GM19238 (cell line): ENCODE results near the gene MAPK8IP3.

Experiments used
- DNase-seq: peaks from one replicate; pipeline ENCODE4 v3.0.0; 2011; ENCODE audit warnings: low spot score; ENCODE audit not compliant: insufficient read length

MAPK8IP3 gene

GRCh38 chr16:1762196-1762878, 56.3 kb downstream of the MAPK8IP3 start:
- no peak for DNase-seq

GRCh38 chr16:1762879-1763520, 57.0 kb downstream of the MAPK8IP3 start:
- DNase-seq = no peak

DNA sequence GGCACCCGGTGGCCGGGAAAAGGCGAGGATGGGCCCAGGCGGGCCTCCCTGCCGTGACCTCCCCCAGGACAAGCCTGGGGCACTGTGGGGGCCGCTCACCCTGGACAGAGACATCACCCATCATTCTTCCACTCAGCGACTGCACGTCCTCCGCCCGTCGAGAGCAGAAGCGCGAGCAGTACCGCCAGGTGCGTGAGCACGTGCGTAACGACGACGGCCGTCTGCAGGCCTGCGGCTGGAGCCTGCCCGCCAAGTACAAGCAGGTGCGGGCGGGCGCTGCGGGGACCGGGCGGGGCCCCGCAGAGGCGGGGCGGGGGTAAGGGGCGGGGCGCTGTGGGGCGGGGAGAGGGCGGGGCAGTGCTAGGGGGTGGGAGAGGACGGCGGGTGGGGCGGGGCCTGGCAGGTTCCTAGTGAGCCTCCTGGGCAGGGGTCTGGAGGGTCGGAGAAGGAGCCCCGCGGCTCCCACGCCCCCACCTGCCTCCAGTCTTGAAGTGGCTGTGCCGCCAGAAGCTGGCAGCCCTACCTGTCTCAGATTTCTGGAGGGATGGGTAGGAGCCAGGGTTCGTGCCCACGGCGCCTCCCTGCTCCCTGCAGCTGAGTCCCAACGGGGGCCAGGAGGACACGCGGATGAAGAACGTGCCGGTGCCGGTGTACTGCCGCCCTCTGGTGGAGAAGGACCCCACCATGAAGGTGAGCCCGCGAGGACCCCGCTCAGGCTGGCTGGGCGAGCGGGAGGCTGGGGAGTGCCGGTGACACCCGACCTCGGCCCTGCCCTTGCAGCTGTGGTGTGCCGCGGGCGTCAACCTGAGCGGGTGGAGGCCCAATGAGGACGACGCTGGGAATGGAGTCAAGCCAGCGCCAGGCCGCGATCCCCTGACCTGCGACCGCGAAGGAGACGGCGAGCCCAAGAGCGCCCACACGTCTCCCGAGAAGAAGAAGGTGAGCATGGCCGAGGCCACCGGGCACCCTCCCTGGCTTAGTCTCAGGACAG, 57.8 kb downstream of the MAPK8IP3 start:
- no peak for DNase-seq

DNA sequence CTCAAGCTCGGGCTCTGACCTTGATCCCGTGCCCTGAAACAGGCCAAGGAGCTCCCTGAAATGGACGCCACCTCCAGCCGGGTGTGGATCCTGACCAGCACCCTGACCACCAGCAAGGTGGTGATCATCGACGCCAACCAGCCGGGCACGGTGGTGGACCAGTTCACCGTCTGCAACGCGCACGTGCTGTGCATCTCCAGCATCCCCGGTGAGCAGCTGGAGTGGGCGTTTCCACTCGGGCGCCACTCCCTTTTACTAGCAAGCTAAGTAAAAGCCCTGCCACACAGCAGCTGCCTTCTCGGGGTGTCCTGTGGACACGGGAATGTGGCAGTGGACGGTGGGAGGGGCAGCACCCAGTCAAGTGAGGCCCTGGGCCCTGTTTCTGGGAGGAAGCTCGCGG, 59.0 kb downstream of the MAPK8IP3 start:
- DNase-seq = no peak

DNA sequence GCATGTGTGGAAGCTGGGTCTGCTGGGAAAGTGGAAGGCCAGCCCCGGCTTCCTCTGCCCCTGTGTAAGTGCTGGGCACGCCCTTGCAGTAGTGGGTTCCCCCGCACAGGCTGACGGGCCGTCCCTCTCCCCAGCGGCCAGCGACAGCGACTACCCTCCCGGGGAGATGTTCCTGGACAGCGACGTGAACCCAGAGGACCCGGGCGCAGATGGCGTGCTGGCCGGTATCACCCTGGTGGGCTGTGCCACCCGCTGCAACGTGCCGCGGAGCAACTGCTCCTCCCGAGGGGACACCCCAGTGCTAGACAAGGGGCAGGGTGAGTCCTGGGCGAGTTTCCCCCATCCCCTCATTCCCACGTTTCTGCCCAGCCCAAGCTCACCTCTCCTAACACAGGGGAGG, 59.8 kb downstream of the MAPK8IP3 start:
- no peak for DNase-seq

DNA sequence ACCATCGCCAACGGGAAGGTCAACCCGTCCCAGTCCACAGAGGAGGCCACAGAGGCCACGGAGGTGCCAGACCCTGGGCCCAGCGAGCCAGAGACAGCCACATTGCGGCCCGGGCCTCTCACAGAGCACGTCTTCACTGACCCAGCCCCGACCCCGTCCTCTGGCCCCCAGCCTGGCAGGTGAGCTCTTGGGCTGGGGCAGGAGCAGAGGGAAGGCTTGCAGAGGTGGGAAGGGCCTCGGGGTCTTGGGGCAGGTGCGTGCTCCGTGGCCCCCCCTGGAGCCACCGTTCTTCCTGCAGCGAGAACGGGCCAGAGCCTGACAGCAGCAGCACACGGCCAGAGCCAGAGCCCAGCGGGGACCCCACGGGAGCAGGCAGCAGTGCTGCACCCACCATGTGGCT, 60.2 kb downstream of the MAPK8IP3 start:
- no peak for DNase-seq

GRCh38 chr16:1766701-1767100, 60.7 kb downstream of the MAPK8IP3 start:
- DNase-seq = no peak

- no peak for DNase-seq
These were observed 61.4 kb downstream of the MAPK8IP3 start for GRCh38 chr16:1767116-1767994.

DNA sequence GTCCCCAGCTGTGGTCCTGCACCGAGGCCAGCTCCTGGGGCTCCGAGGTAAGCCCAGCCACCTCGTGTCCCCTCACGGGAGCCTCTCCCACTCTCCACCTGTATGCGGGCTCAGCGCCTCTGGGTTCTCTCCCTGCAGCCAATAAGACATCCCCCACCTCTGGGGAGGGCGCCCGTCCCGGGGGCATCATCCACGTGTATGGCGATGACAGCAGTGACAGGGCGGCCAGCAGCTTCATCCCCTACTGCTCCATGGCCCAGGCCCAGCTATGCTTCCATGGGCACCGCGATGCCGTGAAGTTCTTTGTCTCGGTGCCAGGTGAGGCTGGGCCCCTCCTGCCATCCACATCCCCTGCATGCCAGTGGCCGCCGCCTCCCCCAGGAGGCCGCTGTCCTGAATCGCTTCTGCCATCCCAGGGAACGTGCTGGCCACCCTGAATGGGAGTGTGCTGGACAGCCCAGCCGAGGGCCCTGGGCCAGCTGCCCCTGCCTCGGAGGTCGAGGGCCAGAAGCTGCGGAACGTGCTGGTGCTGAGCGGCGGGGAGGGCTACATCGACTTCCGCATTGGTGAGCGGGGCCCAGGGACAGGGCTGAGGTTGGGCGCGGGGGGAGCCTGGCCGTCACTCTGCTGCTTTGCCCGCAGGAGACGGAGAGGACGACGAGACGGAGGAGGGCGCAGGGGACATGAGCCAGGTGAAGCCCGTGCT, 62.2 kb downstream of the MAPK8IP3 start:
- no peak for DNase-seq

DNA sequence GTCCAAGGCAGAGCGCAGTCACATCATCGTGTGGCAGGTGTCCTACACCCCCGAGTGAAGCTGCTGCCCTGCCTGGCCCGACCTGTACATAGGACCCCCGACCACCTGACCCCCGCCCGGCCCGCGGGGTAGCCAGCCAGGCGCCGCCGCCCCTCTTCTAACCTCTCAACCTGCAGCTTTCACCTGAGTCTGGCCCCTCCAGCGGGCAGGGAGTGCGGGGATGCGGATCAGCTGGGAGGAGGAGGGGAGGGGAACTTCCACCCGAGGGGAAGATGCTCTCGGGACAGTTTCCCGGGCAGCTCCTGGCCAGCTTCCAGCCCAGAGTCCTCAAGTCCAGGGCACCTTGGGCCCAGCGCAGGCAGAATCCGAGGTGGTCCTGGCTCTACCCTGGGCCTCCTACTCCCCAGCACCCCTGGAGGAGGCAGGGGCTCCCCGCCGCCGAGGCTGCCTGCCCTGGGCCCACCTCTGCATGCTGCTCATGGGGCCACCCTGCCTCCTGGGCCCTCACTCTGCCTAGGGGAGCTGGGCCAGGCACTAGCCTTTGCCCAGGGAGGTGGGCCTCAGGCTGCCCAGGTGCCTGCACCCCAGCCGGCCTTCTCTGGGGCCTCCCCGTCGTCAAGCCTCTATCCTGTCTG, 62.9 kb downstream of the MAPK8IP3 start:
- no peak for DNase-seq

GRCh38 chr16:1769402-1770300, 63.7 kb downstream of the MAPK8IP3 start:
- no peak for DNase-seq

DNA sequence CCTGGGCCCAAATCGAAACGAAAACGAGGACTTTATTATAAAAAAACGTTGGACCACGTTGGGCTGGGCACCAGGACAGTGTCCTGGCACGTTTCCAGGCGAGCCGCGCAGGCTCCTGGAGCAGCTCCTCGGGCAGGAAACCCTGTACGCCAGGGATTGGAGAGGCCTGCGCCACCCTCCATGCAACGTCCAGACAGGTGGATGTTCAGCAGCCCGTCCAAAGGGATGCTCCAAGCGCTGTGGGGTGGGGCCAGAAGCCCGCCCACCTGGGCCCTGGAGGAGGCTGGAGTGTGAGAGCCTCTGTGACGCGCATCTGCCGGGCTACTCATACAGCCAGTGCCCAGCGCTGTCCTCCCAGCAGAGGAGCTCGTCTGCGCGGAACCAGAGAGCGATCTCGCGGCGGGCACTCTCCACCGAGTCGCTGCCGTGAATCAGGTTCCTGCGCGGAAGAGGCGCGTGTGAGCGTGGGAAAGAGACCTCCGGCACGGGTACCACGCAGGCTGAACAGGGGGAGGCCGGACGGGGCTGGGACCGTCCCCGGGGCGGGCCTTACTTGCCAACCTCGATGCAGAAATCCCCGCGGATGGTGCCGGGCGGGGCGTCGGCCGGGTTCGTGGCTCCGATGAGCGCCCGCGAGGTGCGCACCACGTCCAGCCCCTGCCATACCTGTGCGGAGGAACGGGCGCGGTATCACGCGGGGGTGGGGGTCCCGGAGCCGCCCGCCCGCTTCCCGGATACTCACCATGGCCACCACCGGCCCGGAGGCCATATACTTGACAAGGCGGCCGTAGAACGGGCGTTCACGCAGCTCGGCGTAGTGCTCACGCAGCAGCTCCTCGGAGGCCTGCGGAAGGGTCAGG, 64.6 kb downstream of the MAPK8IP3 start:
- DNase-seq = peak; percentile 69

DNA sequence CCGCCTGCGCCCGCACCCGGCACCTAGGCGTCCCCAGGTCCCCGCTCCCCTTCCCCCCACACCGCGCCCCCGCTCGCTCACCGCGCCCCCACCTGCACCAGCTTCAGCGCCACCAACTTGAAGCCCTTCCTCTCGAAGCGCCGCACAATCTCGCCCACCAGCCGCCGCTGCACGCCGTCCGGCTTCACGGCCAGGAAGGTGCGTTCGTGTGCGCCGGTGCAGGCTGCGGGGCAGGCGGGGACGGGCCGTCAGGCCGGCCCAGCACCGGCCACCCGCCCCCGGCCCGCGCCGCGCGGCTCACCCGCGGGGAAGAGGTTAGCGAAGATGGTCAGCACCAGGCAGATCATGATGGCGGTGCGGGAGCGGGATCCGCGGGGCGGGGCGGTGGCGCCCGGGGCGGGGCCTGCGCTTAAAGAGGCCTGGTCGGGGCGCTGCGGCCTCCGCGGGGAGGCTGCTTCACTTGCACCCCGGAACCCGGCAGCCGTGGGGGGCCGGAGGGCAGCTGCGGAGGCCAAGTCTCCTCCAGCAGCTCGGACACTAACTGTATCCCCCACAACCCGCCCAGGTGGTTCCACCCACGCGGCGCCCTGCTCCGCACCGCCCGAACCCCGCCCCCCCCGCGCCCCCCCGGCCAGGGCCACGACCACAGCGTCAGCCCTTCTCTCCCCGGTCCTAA, 65.3 kb downstream of the MAPK8IP3 start, which contains the start of gene NME3:
TSS of gene NME3 (minus strand) at position 356 of the 676 bp plus-strand sequence. CDS start at position 347, 9 bp downstream.
- DNase-seq = peak; percentile 92

DNA sequence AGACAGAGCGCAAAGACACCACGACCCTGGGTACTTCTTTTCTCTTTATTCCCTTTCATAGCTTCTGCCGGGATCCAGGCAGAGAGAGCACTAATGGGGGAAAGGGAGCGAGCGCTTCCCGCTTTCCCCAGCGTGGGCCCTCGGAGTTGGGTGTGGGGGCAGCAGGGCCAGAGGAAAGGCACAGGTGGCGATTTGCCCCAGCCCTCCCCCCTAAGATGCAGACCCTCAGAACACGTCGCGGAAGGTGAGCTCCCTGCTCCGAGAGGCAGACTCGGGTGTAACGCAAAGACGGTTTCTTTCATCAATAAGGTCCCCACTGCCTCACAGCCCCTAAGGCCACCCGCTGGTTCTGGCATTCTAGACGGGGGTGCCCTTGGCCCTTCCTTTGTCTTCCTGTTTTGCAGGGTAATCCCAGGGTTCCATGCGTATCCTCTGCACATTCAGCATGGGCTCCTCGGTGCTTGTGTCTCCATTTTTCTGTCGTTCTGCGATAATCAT, 65.9 kb downstream of the MAPK8IP3 start:
- no peak for DNase-seq

GRCh38 chr16:1772362-1772907, 66.4 kb downstream of the MAPK8IP3 start, which contains the start of gene EME2:
TSS of gene EME2 (plus strand) at chr16:1772810. CDS start at chr16:1773228, 418 bp downstream.
- peak; percentile 54 for DNase-seq

DNA sequence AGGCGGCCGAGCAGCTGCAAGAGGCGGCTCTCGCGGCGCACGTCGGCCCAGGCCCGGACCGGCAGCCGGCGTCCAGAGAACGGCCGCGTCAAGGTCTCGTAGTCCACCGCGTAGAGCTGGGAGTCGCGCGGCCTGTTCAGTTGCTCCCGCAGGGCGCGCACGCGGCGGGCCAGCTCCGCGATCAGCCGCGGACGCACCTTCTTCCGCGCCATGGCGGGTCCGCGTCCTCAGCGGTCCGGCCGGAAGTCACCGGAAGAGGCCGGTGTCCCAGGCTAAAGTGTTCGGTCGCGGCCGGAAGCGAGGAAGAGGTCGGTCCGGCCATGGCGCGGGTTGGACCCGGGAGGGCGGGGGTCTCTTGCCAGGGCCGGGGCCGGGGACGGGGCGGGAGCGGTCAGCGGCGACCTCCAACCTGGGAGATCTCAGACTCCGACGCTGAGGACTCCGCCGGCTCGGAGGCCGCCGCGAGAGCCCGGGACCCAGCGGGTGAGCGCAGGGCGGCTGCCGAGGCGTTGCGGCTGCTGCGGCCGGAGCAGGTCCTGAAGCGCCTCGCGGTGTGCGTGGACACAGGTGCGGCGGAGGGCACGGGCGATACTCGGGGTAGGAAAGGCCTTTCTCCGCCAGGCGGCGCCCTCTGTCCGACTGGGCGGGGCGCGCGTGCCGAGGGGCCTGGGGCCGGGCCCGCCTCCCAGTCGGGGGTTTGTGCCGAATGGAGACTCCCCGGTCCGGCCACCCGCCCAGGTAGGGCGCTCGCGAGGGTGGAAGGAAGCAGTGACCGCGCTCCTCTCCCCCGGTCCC, 67.1 kb downstream of the MAPK8IP3 start, which contains the start of gene MRPS34:
TSS of gene MRPS34 (minus strand) at position 227 of the 795 bp plus-strand sequence. CDS start at position 212, 15 bp downstream.
- DNase-seq = peak; percentile 89
